Right lobe of liver (tissue), 6 donors: ENCODE measurements around the gene PDYN. TPM values are rescaled to one million over a fixed set of nuclear protein-coding genes. Genes with fewer than 3 reads are reported as not detected.
A peak's percentile ranks its signal among the peaks of the same experiment; 100 is the strongest.

Experiments used
- ATAC-seq, 4 donors: fragments of 200-7000 bp; cut with Tn5 transposase; one replicate each; pipeline ENCODE4 v1.9.1; 2020; ENCODE audit warnings: mild to moderate bottlenecking in 4 of 4, moderate library complexity in 4 of 4
- DNase-seq, 3 donors: peaks; one replicate each; pipeline ENCODE4 v3.0.0-alpha.2; 2020
- H3K27ac ChIP-seq, 3 donors: fragments of 200-600 bp; one replicate each; pipeline ENCODE4 v1.8.0; 2022
- H3K27me3 ChIP-seq, 2 donors: fragments of 200-600 bp; one replicate each; pipeline ENCODE4 v1.8.0; 2022
- H3K36me3 ChIP-seq, 4 donors: fragments of 200-600 bp; sonication (generic) in 1 of 4; one replicate each; pipeline versions ENCODE4 v1.5.1 to v1.8.0; 2017 to 2022; ENCODE audit warnings: control low read depth in 1 of 4
- H3K4me1 ChIP-seq, 4 donors: fragments of 200-600 bp; sonication (generic) in 1 of 4; one replicate each; pipeline versions ENCODE4 v1.5.1 to v1.8.0; 2017 to 2022; ENCODE audit warnings: control low read depth in 1 of 4
- H3K4me3 ChIP-seq, 3 donors: fragments of 200-600 bp; one replicate each; pipeline ENCODE4 v1.8.0; 2022
- H3K9me3 ChIP-seq, 4 donors: fragments of 200-600 bp; sonication (generic) in 1 of 4; one replicate each; pipeline versions ENCODE4 v1.5.1 to v1.8.0; 2017 to 2022; ENCODE audit warnings: control low read depth in 1 of 4
- CTCF ChIP-seq, 4 donors: fragments of 200-600 bp in 3 of 4; fragments of 450-650 bp in 1 of 4; IDR thresholded peaks; one replicate each; pipeline versions ENCODE4 v1.5.1 to v1.8.0; 2016 to 2022; ENCODE audit warnings: antibody characterized with exemption in 4 of 4, mild to moderate bottlenecking in 2 of 4
- POLR2A ChIP-seq: fragments of 450-650 bp; IDR thresholded peaks from one replicate; pipeline ENCODE4 v1.6.1; 2017; ENCODE audit warnings: antibody characterized with exemption, mild to moderate bottlenecking
- WGBS: methylation state at CpG from one replicate; pipeline ENCODE4 v1.1.6; 2018; ENCODE audit warnings: low coverage, low lambda C conversion rate; ENCODE audit not compliant: insufficient coverage; ENCODE audit errors: missing lambda C conversion rate; 5-methylcytosine and 5-hydroxymethylcytosine counted together
- intact Hi-C, 2 donors: fragments of 100-400 bp; cut with DNase I; formaldehyde crosslinking; loops; one replicate each; pipeline versions ENCODE4 v1.11.2 to v1.14.1; 2022
- total RNA-seq, 6 experiments: library from RNA; depleted of rRNA in 2 of 6; stranded (reverse); fragments of >200 nt in 2 of 6; fragmentation: NEBNext Ultra II Directional in 3 of 6; extraction: Animal tissue kit (Norgen Biotek cat#: 25700) in 3 of 6; gene quantifications; one replicate each; pipeline versions ENCODE4 v1.1.0 to v1.2.4, GENCODE V29; 2016 to 2023
- donor health status: DM: no; HTN: yes; CAD: no.
- donor health status: DM: no; HTN: no; CAD: no.
- donor health status: DM: no; HTN: no; CAD: no.
- donor health status: DM: no; HTN: yes; CAD: no.
- donor health status: DM: no; HTN: yes; CAD: no.

Gene PDYN
- total RNA-seq, 6 experiments from 2014 or later: not detected

- H3K4me3 ChIP-seq: no peak overlapping the region
Measured at GRCh38 chr20:1942061-1942460, 51.8 kb downstream of the PDYN start.

DNA sequence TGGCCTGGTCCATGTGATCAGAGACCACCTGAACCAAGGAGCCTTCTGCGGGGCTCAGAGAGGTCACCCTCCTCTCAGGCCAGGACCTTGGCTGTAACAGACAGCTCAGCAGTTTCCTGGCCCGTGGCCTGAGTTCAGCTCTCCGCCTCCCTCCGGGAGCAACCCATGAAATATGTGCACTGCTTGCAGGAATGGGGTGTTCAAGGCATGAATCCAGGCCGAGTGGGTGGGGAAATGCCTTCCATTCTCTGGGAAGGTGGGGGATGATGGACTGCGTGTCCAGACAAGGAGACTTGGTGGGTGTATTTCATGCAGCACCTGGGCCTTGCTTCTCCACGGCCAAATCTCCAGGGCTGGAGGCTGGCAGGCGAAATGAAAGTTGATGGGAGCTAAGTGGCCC is 52.6 kb downstream of the PDYN start:
- H3K4me1 ChIP-seq: peaks cover 2 to 73% (median 39%) of the 10 kb centered on the region in 4 donors
- no peaks in the 10 kb centered on the region for H3K27me3 ChIP-seq
- intact Hi-C loops: no loop called here
- no peaks in the 10 kb centered on the region for H3K36me3 ChIP-seq
- H3K27ac ChIP-seq: no peak overlapping the region
- ATAC-seq (no peak), DNase-seq (peak; percentile 55 to 74 (median 71))
- no peaks in the 10 kb centered on the region for H3K9me3 ChIP-seq
- 18% methylated on average over 3 of the region's 8 CpGs for WGBS
- H3K4me3 ChIP-seq: no peak overlapping the region
- TF ChIP-seq POLR2A: no peak
- TF ChIP-seq CTCF (IDR thresholded peaks at IDR 0.05): no peak

More at GRCh38 chr20:1942061-1942460, 51.8 kb downstream of the PDYN start:
- TF ChIP-seq POLR2A (no peak), CTCF (IDR thresholded peaks at IDR 0.05) (no peak)
- Histone ChIP-seq H3K27me3 (no peaks in the 10 kb centered on the region), H3K36me3 (no peaks in the 10 kb centered on the region), H3K27ac (no peak overlapping the region), H3K4me1 (peaks cover 2 to 73% (median 35%) of the 10 kb centered on the region in 4 donors), H3K9me3 (no peaks in the 10 kb centered on the region)
- intact Hi-C loops: no loop called here
- DNase-seq (no peak), ATAC-seq (no peak)
- 94% methylated on average over 5 of the region's 7 CpGs for WGBS

GRCh38 chr20:1940581-1940980 is 53.3 kb downstream of the PDYN start:
- H3K27me3 ChIP-seq: no peaks in the 10 kb centered on the region
- H3K9me3 ChIP-seq: no peaks in the 10 kb centered on the region
- peaks cover 2 to 73% (median 39%) of the 10 kb centered on the region in 4 donors for H3K4me1 ChIP-seq
- intact Hi-C loops: no loop called here
- ATAC-seq (no peak), DNase-seq (no peak)
- H3K27ac ChIP-seq: no peak overlapping the region
- WGBS: 78% methylated on average over 3 of the region's 5 CpGs
- no peaks in the 10 kb centered on the region for H3K36me3 ChIP-seq
- TF ChIP-seq CTCF (IDR thresholded peaks at IDR 0.05) (no peak), POLR2A (no peak)
- H3K4me3 ChIP-seq: no peak overlapping the region

DNA sequence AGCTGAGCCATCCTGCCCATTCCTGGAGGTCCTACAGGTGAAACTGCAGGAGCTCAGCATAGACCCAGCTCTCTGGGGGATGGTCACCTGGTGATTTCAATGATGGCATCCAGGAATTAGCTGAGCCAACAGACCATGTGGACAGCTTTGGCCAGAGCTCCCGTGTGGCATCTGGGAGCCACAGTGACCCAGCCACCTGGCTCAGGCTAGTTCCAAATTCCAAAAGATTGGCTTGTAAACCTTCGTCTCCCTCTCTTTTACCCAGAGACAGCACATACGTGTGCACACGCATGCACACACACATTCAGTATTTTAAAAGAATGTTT is 54.6 kb downstream of the PDYN start:
- no peaks in the 10 kb centered on the region for H3K27me3 ChIP-seq
- no peak overlapping the region for H3K4me3 ChIP-seq
- no peaks in the 10 kb centered on the region for H3K9me3 ChIP-seq
- TF ChIP-seq CTCF (IDR thresholded peaks at IDR 0.05) (no peak), POLR2A (no peak)
- peak; percentile 69 to 89 (median 84) for DNase-seq
- intact Hi-C loops: loop anchor here (10.0 kb wide), 1 partner anchor 54 kb away; no protein-coding TSS in a partner anchor
- H3K27ac ChIP-seq: peak overlapping the region in 1 of 3 donors; percentile 56
- WGBS: 44% methylated on average over 4 of the region's 4 CpGs
- peak; percentile 42 to 63 (median 60) for ATAC-seq
- no peaks in the 10 kb centered on the region for H3K36me3 ChIP-seq
- peaks cover 0 to 72% (median 38%) of the 10 kb centered on the region in 4 donors for H3K4me1 ChIP-seq
